Stomach (tissue), 4 donors: Measurements from ENCODE around the gene CYP24A1.

Experiments used
- EP300 ChIP-seq: sonication (generic); formaldehyde crosslinking; IDR thresholded peaks from one replicate; pipeline ENCODE4 v1.6.1; 2017; ENCODE audit warnings: antibody characterized with exemption
- POLR2A ChIP-seq, 4 donors: fragments of 450-650 bp; IDR thresholded peaks; one replicate each; pipeline ENCODE4 v1.6.1; 2016; ENCODE audit warnings: antibody characterized with exemption in 4 of 4, control low read depth in 2 of 4, mild to moderate bottlenecking in 1 of 4, moderate library complexity in 1 of 4
- POLR2AphosphoS5 ChIP-seq, 3 donors: sonication (generic); formaldehyde crosslinking; IDR thresholded peaks; one replicate each; pipeline ENCODE4 v1.6.1; 2016; ENCODE audit warnings: antibody characterized with exemption in 3 of 3
- TF ChIP-seq, protein P1 (sequence below), 7 experiments: fragments of 450-650 bp in 4 of 7; fragments of 200-600 bp in 3 of 7; sonication (generic) in 3 of 7; IDR thresholded peaks; one replicate each; pipeline ENCODE4 v1.5.1; 2016 to 2019; ENCODE audit warnings: antibody characterized with exemption in 7 of 7, control low read depth in 2 of 7, mild to moderate bottlenecking in 1 of 7

DNA sequence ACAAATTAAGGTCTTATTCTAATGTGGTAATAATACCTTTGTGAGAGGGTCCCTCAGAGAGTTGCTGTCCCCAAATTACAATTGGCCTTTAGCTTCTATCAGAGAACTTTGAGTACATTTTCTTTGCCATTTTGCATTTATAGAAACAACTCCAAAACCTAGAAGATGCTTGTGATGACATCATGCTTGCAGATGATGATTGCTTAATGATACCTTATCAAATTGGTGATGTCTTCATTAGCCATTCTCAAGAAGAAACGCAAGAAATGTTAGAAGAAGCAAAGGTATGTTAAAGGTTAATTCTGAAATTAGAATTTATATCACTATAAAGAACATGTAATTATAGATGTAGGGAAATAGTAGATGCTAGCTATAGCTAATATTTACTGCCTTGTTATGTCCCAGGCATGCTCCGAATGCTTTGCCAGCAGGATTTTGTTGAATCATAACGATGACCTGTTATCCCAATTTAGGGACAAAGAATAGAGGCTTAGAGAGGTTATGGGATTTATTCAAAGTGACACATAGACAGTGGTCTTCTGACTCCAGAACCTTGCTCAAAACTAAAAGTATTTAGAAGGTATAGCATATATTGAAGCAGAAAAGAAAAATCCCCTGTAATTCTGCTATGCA, 41.5 kb upstream of the CYP24A1 start:
- TF ChIP-seq, protein P1, sequence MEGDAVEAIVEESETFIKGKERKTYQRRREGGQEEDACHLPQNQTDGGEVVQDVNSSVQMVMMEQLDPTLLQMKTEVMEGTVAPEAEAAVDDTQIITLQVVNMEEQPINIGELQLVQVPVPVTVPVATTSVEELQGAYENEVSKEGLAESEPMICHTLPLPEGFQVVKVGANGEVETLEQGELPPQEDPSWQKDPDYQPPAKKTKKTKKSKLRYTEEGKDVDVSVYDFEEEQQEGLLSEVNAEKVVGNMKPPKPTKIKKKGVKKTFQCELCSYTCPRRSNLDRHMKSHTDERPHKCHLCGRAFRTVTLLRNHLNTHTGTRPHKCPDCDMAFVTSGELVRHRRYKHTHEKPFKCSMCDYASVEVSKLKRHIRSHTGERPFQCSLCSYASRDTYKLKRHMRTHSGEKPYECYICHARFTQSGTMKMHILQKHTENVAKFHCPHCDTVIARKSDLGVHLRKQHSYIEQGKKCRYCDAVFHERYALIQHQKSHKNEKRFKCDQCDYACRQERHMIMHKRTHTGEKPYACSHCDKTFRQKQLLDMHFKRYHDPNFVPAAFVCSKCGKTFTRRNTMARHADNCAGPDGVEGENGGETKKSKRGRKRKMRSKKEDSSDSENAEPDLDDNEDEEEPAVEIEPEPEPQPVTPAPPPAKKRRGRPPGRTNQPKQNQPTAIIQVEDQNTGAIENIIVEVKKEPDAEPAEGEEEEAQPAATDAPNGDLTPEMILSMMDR (IDR thresholded peaks at IDR 0.05), result no peak
- TF ChIP-seq POLR2A (IDR thresholded peaks at IDR 0.05) (no peak), EP300 (no peak), POLR2AphosphoS5 (IDR thresholded peaks at IDR 0.05) (no peak)
